ENCODE measurements around the gene RAPGEF2. TPM values are rescaled to one million over a fixed set of nuclear protein-coding genes. Genes with fewer than 3 reads are reported as not detected.

RAPGEF2 gene
- total and polyA plus RNA-seq, 9 of the 15 experiments (the other 6 are each of a cell fraction or from before 2014, with no cell fraction given) = 3.1 to 32.6 (median 23.1) TPM

DNA sequence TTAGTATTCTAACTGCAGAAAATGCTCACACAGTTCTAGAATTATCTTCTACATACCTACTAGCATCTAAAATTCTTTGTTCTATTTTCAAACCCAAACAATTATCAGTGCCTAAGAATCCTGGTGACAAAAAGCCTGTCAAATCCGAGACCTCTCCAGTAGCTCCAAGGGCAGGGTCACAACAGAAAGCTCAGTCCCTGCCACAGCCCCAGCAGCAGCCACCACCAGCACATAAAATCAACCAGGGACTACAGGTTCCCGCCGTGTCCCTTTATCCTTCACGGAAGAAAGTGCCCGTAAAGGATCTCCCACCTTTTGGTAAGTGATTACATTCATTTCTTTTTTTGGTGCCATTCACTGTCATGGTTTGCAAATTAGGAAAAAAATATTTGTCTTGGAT lies 243.8 kb downstream of the RAPGEF2 start:
- Histone ChIP-seq H3K4me1 (replicated peaks in 1 of 2; ENCODE audit: control insufficient read depth in 2 of 2, insufficient read depth in 2 of 2, low read length in 2 of 2) (no peaks in the 10 kb centered on the region), H3K9me1 (ENCODE audit: control insufficient read depth, insufficient read depth, low read length) (no peaks in the 10 kb centered on the region), H3K9me3 (replicated peaks; ENCODE audit: control insufficient read depth, insufficient read depth, low read depth, low read length) (no peaks in the 10 kb centered on the region), H3K9ac (ENCODE audit: insufficient read depth in 1 of 2, low read depth in 2 of 2, low read length in 2 of 2) (no peak overlapping the region), H3K4me3 (no peak overlapping the region), H3K27ac (ENCODE audit: extremely low read depth, low read depth, low read length) (no peak overlapping the region), H3K27me3 (ENCODE audit: control insufficient read depth in 2 of 2, insufficient read depth in 2 of 2, low read length in 2 of 2) (no peaks in the 10 kb centered on the region), H3K4me2 (ENCODE audit: insufficient read depth, low read length) (no peak overlapping the region), H3K36me3 (ENCODE audit: control insufficient read depth, insufficient read depth, low read length) (peaks cover 59% of the 10 kb centered on the region), H4K20me1 (replicated peaks; ENCODE audit: control insufficient read depth, insufficient read depth, low read length) (no peaks in the 10 kb centered on the region), H3K79me2 (ENCODE audit: control insufficient read depth, insufficient read depth, low read length) (no peaks in the 10 kb centered on the region), H2AFZ (ENCODE audit: low read depth, low read length) (no peak overlapping the region)
- no TSS peak for BruUV-seq (replicated peaks)
- POLR2A ChIA-PET = no interaction called here
- FAIRE-seq (no peak), DNase-seq (ENCODE audit: extremely low read depth in 1 of 4, low spot score in 3 of 4) (no peak), ATAC-seq (no peak)
- intact Hi-C loops (cut with micrococcal nuclease) (no loop called here), in situ Hi-C loops (cut with MboI) (no loop called here)
- CTCF ChIA-PET (ENCODE audit: low intra/inter-chr PET ratio) = no interaction called here
- 97% methylated on average over 5 of the region's 5 CpGs for WGBS (ENCODE audit: insufficient coverage, low coverage, missing lambda C conversion rate)
- TF ChIP-seq LEF1 (IDR thresholded peaks at IDR 0.05) (no peak), ZNF217 (CRISPR knock-in tag; IDR thresholded peaks at IDR 0.05) (no peak), ZNF311 (CRISPR knock-in tag; IDR thresholded peaks at IDR 0.05) (no peak), PHF20 (IDR thresholded peaks at IDR 0.05; ENCODE audit: partially characterized antibody) (no peak), ARID1B (IDR thresholded peaks at IDR 0.05) (no peak), GATAD2B (IDR thresholded peaks at IDR 0.05; ENCODE audit: borderline replicate concordance) (no peak), ADNP (tag; IDR thresholded peaks at IDR 0.05) (no peak), SRF (CRISPR knock-in tag; IDR thresholded peaks at IDR 0.05) (no peak), ZNF764 (CRISPR knock-in tag; IDR thresholded peaks at IDR 0.05; ENCODE audit: low read depth) (no peak), FOXK1 (CRISPR knock-in tag; IDR thresholded peaks at IDR 0.05; ENCODE audit: borderline replicate concordance) (no peak), GABPB1 (CRISPR knock-in tag; IDR thresholded peaks at IDR 0.05) (no peak), MXI1 (IDR thresholded peaks at IDR 0.05; ENCODE audit: low read depth, low read length) (no peak), HDAC3 (IDR thresholded peaks at IDR 0.05; ENCODE audit: borderline replicate concordance, partially characterized antibody) (no peak), CCAR2 (IDR thresholded peaks at IDR 0.05; ENCODE audit: low read depth, low read length) (no peak)
- TF ChIP-seq, protein P1, sequence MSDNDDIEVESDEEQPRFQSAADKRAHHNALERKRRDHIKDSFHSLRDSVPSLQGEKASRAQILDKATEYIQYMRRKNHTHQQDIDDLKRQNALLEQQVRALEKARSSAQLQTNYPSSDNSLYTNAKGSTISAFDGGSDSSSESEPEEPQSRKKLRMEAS (CRISPR knock-in tag; IDR thresholded peaks at IDR 0.05) = no peak
- TF ChIP-seq, protein P2, sequence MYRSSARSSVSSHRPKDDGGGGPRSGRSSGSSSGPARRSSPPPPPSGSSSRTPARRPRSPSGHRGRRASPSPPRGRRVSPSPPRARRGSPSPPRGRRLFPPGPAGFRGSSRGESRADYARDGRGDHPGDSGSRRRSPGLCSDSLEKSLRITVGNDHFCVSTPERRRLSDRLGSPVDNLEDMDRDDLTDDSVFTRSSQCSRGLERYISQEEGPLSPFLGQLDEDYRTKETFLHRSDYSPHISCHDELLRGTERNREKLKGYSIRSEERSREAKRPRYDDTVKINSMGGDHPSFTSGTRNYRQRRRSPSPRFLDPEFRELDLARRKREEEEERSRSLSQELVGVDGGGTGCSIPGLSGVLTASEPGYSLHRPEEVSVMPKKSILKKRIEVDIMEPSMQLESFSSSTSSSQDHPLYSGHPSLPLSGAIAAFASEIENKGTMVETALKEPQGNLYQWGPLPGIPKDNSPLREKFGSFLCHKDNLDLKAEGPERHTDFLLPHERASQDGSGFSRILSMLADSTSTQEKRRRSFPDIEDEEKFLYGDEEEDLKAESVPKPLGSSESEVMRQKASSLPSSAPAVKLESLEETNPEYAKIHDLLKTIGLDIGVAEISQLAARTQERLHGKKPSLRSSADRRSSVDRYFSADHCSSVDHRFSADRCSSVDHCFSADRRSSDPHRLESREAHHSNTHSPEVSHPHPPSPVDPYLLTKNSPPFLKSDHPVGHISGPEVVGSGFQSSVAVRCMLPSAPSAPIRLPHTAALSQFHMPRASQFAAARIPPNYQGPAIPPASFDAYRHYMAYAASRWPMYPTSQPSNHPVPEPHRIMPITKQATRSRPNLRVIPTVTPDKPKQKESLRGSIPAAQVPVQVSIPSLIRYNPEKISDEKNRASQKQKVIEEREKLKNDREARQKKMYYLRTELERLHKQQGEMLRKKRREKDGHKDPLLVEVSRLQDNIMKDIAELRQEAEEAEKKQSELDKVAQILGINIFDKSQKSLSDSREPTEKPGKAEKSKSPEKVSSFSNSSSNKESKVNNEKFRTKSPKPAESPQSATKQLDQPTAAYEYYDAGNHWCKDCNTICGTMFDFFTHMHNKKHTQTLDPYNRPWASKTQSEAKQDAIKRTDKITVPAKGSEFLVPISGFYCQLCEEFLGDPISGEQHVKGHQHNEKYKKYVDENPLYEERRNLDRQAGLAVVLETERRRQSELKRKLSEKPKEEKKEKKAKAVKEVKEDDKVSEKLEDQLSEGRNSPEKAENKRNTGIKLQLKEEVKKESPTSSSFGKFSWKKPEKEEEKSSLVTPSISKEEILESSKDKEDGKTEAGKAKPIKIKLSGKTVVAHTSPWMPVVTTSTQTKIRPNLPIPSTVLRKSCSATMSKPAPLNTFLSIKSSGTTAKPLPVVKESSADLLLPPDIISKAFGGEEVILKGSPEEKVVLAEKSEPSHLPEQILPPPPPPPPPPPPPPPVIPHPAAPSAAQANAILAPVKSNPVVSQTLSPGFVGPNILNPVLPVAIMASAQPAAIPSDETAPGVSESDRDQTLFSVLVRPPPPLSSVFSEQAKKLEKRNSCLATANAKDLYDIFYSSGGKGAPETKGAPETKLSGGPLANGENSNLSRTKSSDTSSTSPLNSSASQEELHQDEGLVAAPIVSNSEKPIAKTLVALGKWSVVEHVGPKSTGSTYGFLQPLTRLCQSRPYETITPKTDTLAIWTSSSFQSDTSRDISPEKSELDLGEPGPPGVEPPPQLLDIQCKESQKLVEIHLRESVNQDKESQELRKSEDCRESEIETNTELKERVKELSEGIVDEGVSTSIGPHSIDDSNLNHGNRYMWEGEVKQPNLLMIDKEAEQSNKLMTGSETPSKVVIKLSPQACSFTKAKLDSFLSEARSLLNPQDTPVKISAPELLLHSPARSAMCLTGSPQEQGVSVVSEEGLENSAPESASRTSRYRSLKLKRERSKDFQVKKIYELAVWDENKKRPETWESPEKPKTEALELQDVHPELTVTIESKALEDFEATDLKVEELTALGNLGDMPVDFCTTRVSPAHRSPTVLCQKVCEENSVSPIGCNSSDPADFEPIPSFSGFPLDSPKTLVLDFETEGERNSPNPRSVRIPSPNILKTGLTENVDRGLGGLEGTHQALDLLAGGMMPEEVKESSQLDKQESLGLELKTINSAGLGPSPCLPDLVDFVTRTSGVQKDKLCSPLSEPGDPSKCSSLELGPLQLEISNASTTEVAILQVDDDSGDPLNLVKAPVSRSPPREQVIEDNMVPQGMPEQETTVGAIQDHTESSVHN (IDR thresholded peaks at IDR 0.05; ENCODE audit: borderline replicate concordance in 1 of 2, low read depth in 1 of 2) = no peak
